Stimulated activated CD4-positive, alpha-beta T cell treated with anti-CD3 and anti-CD28 coated beads, TNF-alpha, amount 100 ng/mL, for 24 hours (primary cell): ENCODE data around the gene SLC9A3.

Experiments
- DNase-seq, 3 experiments: peaks; one replicate each; pipeline ENCODE4 v3.0.0-alpha.2; 2020; ENCODE audit warnings: low read depth in 3 of 3

SLC9A3 gene

DNA sequence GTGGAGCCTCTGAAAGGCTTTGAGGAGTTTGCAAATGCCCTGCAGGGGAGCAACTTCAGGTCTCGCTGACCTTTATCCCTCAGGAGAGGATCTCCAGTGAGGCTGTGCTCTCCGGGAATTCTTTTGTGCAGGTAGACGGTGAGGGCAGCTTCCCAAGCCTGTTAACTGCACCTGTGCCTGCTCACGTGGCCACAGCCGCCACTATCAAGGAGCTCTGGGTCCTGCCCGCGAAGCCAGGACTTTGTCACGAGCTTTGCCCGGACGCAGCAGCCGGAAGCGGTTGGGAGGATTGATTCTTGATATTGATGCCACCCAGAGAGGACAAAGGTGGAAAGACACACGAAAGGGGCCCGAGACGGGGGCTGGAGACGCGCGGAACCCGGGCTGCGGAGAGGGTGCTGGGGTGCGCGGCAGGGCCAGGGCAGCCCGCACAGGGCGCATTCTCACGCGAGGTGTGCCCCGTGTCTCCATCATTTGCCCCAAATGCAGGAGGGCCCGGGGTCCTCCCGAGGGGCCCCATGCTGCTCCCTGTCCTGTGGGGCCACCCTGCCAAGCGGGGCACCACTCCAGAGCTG lies 18.2 kb downstream of the SLC9A3 start:
- no peak for DNase-seq

GRCh38 chr5:504326-505154 lies 19.7 kb downstream of the SLC9A3 start:
- no peak for DNase-seq

- DNase-seq, result no peak
These were observed 21.7 kb downstream of the SLC9A3 start for GRCh38 chr5:502325-503079.

DNA sequence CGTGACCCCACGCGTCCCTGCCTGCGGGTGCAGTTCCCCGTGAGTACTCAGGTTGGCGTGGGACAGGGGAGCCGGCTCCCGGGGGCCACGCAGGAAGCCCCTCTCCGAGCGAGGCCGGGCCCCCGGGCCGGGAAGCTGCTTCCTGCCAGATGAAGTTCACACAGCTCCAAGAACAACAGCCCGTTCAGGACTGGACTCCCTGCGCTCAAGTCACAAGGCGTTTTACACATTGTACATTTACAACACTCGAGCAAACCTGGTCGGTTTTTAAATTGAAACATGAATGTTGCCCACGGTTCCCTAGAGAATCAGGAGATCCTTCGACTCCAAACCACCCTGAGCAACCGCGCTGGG lies 22.4 kb downstream of the SLC9A3 start:
- no peak for DNase-seq

DNA sequence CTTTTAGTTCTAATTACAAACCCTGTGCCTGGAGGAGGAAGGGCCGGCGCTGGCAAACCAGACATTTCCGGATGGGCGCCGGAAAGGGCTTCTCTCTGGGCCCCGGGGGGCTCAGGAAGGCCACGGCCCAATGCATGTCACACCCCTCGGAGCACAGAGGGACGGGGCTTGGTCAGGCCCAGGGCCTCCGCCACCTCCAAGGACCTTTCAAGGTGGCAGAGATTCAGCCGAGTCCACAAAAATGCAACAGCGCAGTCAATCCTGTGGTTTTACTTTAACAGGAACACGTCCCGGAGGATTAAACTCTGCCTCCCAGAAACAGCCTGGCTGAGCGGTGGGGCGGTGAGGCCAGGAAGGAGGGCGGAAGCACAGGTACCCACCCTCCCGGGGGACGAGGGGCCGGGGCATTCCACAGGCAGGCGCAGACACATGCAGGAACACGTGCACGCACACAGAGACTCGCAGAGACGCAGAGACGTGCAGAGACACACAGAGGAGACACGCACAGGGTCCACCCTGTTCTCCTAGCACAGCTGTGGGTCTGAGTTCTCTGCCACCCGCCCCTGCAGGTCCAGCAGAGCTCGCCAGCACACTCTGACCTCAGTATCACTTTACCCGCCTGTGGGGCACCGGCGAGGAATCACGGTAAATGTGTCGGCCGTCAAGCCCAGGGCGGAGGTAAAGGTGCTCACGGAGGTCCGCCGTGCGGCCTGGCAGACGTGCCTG lies 23.0 kb downstream of the SLC9A3 start:
- no peak for DNase-seq

DNA sequence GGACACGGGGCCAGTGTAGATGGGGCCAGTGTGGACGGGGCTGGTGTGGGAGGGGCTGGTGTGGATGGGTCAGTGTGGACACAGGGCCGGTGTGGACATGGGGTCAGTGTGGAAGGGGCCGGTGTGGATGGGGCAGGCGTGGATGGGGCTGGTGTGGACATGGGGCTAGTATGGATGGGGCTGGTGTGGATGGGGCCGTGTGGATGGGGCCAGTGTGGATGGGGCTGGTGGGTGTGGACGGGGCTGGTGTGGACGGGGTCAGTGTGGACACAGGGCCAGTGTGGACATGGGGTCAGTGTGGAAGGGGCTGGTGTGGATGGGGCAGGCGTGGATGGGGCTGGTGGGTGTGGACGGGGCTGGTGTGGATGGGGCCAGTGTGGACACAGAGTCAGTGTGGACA lies 23.8 kb downstream of the SLC9A3 start:
- DNase-seq, result no peak

- no peak for DNase-seq
These were observed 24.7 kb downstream of the SLC9A3 start for GRCh38 chr5:499233-500209.

DNA sequence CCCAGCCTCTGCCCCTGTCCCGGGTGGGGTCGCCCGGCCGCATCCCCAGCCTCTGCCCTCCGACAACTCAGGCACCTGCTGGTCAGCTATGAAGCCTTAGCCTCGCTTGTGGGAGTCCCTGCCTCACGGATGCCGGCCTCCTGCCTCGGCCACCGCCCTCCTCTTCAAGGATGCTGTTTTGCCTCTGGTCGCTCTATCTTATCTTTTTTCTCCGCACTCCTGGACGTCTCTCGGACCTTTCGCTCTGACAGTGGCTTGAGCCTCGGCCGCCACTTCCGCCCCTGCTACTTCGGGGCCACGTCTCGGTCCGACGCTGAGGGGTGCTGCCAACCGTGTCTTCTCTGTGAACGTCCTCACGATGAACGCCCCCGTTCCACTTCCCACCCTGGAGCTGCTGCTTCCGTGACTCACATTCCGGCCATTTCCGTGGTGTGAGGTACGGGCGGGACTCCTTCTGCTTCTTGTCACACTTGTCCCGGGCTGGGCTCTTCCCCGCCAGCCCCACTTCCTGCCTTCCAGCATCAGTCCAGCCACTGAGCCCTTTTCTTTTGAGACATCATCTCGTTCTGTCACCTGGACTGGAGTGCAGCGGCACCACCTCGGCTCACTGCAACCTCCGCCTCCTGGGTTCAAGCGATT lies 26.3 kb downstream of the SLC9A3 start:
- DNase-seq, result no peak

- DNase-seq, result no peak
These were observed 27.1 kb downstream of the SLC9A3 start for GRCh38 chr5:497090-497700.

GRCh38 chr5:496028-496427 lies 28.2 kb downstream of the SLC9A3 start:
- no peak for DNase-seq

- DNase-seq, result no peak
These were observed 29.5 kb downstream of the SLC9A3 start for GRCh38 chr5:494667-495255.

DNA sequence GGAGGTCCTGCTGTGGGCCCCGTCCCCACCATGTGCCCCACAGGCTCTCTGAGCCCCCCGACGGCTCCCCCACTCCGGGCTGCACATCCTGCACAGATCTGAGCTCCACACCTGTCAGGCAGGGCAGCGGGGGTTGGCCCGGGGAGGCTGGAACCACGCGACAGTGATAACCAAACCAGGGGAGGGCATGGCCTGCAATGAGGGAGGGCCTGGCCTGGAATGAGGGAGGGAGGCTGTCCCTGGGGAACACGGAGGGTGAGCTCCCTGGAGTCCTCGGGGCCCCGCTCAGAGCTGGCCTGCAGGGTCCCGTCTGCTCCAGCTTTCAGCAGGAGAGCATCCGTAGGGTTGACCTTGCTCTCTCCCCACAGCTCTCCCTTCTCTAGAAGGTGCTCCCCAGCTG lies 30.5 kb downstream of the SLC9A3 start:
- DNase-seq, result no peak

- DNase-seq, result no peak
These were observed 31.0 kb downstream of the SLC9A3 start for GRCh38 chr5:493119-493701.

DNA sequence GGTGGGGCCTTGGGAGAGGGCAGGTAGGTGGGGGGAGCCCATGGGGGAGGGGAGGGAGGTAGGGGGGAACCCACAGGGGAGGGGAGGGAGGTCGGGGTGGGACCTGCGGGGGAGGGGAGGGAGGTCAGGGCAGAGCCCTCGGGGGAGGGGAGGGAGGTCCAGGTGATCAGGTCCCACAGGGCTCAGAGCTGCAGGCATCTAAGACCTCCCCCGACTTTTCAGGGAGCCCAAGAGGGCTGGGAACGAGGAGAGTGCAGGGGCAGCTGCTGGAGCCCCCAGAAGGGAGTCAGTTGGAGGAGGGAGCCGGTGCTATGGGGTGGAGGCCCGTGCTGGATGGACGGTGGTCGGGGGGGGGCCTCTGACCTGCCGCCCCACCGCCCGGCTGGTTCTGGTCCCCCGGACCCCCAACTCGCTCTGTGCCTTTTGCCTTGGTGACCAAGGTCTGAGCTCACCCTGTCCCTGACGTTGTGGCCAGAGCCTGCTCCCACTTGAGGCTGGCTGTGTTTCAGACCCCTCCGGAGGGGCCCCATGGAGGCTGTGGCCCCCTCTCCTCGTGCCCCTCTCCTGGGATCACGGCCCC lies 31.8 kb downstream of the SLC9A3 start:
- DNase-seq, result no peak

- no peak for DNase-seq
These were observed 32.4 kb downstream of the SLC9A3 start for GRCh38 chr5:491856-492155.

GRCh38 chr5:491119-491855 lies 33.0 kb downstream of the SLC9A3 start:
- no peak for DNase-seq

DNA sequence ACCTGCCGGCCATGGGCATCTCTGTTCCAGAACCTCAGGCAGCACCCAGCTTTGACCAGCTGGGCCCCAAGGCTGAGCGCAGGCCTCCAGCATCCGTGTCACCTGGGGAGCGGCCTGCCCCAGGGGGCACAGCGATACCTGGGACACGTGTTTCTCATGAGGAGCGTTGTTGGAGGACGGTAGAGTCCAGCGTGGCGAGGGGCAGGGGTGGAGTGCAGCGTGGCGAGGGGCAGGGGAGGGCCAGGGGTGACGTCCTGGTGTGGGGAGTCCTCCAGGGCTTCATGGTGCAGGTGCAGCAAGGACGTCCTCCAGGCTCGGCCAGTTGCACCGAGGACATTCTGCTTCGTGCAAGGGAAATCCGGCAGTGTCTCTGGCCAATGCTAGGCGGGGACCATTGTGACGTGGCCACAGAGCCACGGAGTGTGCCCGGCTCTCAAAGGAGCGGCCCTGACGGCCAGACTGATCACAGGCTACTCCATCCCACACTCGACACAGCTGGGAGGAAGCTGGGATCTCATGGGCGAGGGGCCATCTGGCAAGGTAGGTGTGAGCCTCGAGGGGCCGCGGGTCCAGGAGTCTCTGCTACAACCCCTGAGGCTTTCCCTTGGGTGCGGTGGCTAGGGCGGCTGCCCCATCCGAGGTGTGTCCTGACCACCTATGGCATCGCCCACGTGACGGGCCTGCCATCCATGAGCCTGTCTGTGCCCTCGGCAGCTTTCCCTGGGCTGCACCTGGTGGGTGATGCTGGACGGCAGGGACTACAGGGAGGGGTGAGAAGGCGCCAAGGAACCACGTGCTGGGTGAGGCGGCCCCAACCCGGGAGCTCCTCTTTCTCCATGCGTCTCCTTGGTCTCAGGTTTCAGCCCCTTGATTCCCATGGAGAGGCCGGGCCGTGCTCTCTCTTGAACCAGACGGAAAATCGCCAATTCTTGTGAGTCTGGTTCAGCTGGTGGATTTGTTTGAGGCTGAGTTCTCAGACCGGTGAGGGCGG lies 33.8 kb downstream of the SLC9A3 start:
- DNase-seq, result no peak
